Fibroblast of mammary gland (primary cell): ENCODE results near the gene HSPBP1.

Experiments
- DNase-seq: peaks from one replicate; pipeline ENCODE4 v3.0.0-alpha.2; 2010; ENCODE audit warnings: low read depth
- H3K4me3 ChIP-seq: 2 replicates; pipeline ENCODE4 v1.5.1; 2011; ENCODE audit warnings: low read depth, mild to moderate bottlenecking, low read length, moderate library complexity; ENCODE audit not compliant: control insufficient read depth
- CTCF ChIP-seq: conservative IDR thresholded peaks from 2 replicates; pipeline ENCODE4 v1.5.1; 2011; ENCODE audit warnings: low read depth, low read length, inconsistent platforms; ENCODE audit not compliant: control insufficient read depth, insufficient read depth

The HSPBP1 gene

GRCh38 chr19:55311797-55312196, 31.9 kb upstream of the HSPBP1 start:
- TF ChIP-seq CTCF, result no peak
- DNase-seq, result no peak
- H3K4me3 ChIP-seq, result no peak overlapping the region

DNA sequence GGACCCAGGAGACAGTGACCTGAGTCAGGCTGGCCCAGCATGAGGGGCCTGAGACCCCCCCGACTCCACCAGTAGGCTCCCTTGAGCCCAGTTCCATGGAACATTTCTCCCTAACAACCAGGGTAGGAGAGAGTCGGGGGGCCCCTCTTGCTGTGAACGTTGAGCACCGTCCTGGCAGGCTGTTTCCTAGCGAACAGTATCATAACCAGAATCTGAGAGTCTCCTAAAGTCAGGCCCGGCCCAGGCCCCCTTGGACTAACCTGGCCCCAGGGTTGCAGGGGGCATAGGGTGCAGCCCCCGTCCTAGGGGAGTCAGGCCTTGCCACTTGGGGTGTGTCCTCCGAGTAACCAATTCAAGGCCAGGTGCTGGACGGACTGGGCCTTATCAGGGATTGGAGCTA, 31.5 kb upstream of the HSPBP1 start:
- no peak for DNase-seq
- TF ChIP-seq CTCF, result no peak
- H3K4me3 ChIP-seq, result no peak overlapping the region

- no peak for DNase-seq
- H3K4me3 ChIP-seq, result no peak overlapping the region
- TF ChIP-seq CTCF, result no peak
Measured at GRCh38 chr19:55310498-55310897, 30.6 kb upstream of the HSPBP1 start.

DNA sequence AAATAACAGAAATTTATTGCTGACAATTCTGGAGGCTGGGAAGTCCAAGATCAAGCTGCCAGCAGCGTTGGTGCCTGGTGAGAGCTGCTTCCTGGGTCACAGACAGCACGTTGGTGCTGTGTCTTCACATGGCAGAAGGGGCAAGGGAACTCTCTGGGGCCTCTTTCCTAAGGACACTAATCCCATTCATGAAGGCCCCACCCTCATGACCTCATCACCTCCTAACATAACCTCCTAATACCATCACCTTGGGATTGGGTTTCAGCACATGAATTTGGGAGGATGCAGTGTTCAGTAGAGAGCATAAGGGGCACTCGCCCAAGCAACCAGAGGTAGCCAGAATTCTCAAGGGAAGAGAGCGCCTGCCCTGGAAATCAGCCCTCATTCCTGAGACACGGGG, 29.5 kb upstream of the HSPBP1 start:
- no peak for TF ChIP-seq CTCF
- H3K4me3 ChIP-seq, result no peak overlapping the region
- DNase-seq, result no peak

DNA sequence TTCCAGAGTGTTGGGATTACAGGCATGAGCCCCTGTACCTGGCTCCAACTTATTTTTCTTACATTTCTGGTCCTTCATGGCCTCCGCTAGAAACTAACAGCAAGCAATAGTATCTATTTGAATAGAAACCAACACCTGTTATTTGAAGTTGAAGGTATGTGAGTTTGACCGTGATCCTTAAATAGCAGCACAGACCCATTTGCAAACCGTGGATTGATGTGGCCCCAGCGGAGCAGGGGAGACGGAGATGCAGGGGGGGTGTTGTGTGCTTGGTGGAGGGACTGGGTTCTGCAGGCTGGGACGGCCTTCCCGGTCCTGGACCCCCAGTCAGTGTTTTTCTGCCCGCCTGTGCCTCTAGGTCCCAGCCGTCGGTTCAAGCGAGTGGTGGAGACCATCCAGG, 28.4 kb upstream of the HSPBP1 start:
- no peak for TF ChIP-seq CTCF
- no peak for DNase-seq
- H3K4me3 ChIP-seq, result no peak overlapping the region

DNA sequence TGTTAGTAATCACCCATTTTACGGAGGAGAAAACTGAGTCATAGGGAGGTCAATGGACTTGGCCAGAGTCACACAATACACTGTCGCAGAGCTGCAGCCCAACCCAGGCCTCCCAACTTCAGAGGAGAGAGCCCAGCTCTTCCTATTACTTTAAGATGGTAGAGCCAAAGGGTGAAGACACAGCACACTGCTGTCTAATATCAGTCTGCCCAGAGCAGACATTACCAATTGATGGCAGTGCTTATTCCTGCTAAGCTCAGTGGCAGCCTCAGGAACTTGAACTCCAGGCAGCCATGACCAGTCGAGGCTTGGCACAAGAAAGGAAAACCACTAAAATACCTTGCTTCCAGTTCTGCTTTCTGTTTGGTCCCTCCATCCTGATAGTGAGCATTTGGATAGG, 26.8 kb upstream of the HSPBP1 start:
- no peak overlapping the region for H3K4me3 ChIP-seq
- no peak for DNase-seq
- no peak for TF ChIP-seq CTCF

DNA sequence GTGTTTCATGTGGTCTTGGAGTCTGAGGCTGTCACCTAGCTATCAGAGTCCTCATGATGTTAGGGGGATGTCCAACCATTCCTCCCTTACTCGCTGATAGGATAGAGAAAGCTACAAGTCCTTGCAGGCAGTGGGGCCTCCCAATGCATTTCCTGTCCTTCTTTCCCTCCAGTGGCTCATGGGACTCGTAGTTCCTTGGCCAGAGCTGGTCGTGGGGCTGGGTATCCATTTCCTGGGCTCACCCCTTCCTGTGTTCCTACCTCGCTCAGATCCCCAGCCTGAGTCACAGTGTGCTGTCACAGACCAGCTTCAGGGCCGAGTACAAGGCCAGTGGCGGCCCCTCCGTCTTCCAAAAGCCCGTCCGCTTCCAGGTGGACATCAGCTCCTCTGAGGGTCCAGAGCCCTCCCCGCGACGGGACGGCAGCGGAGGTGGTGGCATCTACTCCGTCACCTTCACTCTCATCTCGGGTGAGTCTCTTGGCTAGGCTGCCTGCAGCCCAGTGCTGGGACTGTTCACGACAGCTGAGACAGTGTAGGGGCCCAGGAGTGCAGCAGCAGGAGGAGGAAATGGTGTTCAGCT, 26.2 kb upstream of the HSPBP1 start:
- no peak overlapping the region for H3K4me3 ChIP-seq
- no peak for TF ChIP-seq CTCF
- DNase-seq, result no peak
